Osteoblast (primary cell): ENCODE data around the gene PAOX. TPM values are rescaled to one million over a fixed set of nuclear protein-coding genes. Genes with fewer than 3 reads are reported as not detected.
"Not testable (repeated sequence)": the region's sequence is repeated elsewhere in the genome, so short reads cannot be mapped to it uniquely, and the experiment has no call there.

ENCODE experiments used
- DNase-seq: peaks from one replicate; pipeline ENCODE4 v3.0.0; 2011; ENCODE audit warnings: low spot score, mixed read lengths; ENCODE audit not compliant: insufficient read length; ENCODE audit errors: missing footprints
- H2AFZ ChIP-seq: 2 replicates; pipeline ENCODE4 v1.6.0; 2011; ENCODE audit warnings: mild to moderate bottlenecking, low read length
- H3K27ac ChIP-seq: 2 replicates; pipeline ENCODE4 v1.5.1; 2011; ENCODE audit warnings: mild to moderate bottlenecking, low read depth, low read length, moderate library complexity
- H3K27me3 ChIP-seq: 2 replicates; pipeline ENCODE4 v1.6.0; 2012; ENCODE audit warnings: mild to moderate bottlenecking, control low read depth, inconsistent platforms, low read length, moderate library complexity; ENCODE audit not compliant: insufficient read depth
- H3K36me3 ChIP-seq: 2 replicates; pipeline ENCODE4 v1.5.1; 2011; ENCODE audit warnings: mild to moderate bottlenecking, low read length, control low read depth, moderate library complexity; ENCODE audit not compliant: insufficient read depth
- H3K4me1 ChIP-seq: 2 replicates; pipeline ENCODE4 v1.5.1; 2011; ENCODE audit warnings: mild to moderate bottlenecking, low read length, control low read depth, moderate library complexity; ENCODE audit not compliant: insufficient read depth
- H3K4me2 ChIP-seq: 2 replicates; pipeline ENCODE4 v1.6.0; 2011; ENCODE audit warnings: mild to moderate bottlenecking, low read length; ENCODE audit not compliant: insufficient read depth
- H3K4me3 ChIP-seq: fragments of 200-600 bp; sonication (generic); 3 replicates; pipeline ENCODE4 v1.5.1; 2012; ENCODE audit warnings: mild to moderate bottlenecking, low read length, inconsistent platforms; ENCODE audit not compliant: insufficient read depth
- H3K79me2 ChIP-seq: 2 replicates; pipeline ENCODE4 v1.6.0; 2012; ENCODE audit warnings: mild to moderate bottlenecking, low read length, control low read depth, inconsistent platforms; ENCODE audit not compliant: insufficient read depth
- H3K9me3 ChIP-seq: 2 replicates; pipeline ENCODE4 v1.5.1; 2011; ENCODE audit warnings: low read depth, low read length, control low read depth
- H4K20me1 ChIP-seq: 2 replicates; pipeline ENCODE4 v1.6.0; 2012; ENCODE audit warnings: mild to moderate bottlenecking, low read length, control low read depth; ENCODE audit not compliant: insufficient read depth
- total RNA-seq: library from RNA; depleted of rRNA; stranded (reverse); fragments of >200 nt; gene quantifications from 2 replicates; pipeline ENCODE4 v1.2.3, GENCODE V29; 2012
- TF ChIP-seq, protein P1 (sequence below): IDR thresholded peaks from 2 replicates; pipeline ENCODE4 v1.5.1; 2011; ENCODE audit warnings: mild to moderate bottlenecking, low read depth, low read length, moderate library complexity; ENCODE audit errors: extremely low read depth

Gene PAOX
- total RNA-seq, 1 donor, result 7.6 TPM

DNA sequence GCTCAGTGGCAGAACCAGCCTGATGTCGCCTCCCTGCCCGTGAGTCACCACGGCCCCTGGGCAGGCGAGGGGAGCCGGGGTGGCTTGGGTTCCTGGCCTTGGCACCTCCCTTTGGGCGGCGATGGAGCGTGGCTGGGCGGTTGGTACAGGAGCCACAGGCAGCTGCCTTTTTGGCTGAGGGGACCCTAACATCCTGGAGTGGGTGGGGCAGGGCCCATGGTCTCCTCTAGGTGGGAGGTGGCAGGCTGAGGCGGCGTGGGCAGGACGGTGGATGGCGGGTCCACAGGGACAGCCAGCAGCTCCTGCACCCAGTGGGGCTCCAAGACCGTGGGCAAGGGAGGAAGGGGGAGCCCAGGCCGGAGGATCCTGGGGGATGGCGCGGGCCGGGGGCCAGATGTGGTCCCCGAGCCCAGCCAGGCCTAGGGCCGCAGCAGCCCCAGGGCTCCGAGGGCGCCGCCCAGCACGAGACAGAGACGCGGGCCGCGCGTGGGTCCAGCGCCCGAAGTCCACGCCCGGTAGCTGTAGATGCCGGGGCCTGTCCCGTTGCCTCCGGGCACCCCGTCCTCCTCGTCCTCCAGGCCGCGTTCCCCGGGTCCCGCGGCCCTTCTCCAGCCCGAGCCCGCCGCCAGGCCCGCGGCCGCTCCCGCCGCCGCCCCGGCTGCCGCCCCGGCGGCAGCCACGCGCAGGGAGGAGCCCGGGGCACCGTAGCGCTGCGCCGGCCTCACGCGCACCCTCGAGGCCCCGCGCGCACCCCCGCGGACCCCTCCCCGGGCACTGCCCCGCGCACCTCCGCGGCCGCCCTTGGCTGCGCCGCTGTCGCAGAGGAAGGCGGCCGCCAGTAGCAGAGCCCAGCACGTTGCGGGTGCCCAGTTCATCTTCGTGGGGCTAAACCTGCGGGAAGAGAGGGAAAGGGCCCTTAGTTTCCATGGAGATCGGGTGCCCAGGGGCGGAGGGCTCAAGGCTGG is 44.0 kb downstream of the PAOX start:
- peaks cover 23% of the 10 kb centered on the region for H4K20me1 ChIP-seq
- peaks cover 8% of the 10 kb centered on the region for H3K36me3 ChIP-seq
- no peak overlapping the region for H3K27ac ChIP-seq
- TF ChIP-seq, protein P1, sequence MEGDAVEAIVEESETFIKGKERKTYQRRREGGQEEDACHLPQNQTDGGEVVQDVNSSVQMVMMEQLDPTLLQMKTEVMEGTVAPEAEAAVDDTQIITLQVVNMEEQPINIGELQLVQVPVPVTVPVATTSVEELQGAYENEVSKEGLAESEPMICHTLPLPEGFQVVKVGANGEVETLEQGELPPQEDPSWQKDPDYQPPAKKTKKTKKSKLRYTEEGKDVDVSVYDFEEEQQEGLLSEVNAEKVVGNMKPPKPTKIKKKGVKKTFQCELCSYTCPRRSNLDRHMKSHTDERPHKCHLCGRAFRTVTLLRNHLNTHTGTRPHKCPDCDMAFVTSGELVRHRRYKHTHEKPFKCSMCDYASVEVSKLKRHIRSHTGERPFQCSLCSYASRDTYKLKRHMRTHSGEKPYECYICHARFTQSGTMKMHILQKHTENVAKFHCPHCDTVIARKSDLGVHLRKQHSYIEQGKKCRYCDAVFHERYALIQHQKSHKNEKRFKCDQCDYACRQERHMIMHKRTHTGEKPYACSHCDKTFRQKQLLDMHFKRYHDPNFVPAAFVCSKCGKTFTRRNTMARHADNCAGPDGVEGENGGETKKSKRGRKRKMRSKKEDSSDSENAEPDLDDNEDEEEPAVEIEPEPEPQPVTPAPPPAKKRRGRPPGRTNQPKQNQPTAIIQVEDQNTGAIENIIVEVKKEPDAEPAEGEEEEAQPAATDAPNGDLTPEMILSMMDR, result no peak
- H3K79me2 ChIP-seq, result no peaks in the 10 kb centered on the region
- H3K4me3 ChIP-seq, result no peak overlapping the region
- DNase-seq, result peak; percentile 95
- H3K4me2 ChIP-seq, result no peak overlapping the region
- no peak overlapping the region for H2AFZ ChIP-seq
- H3K9me3 ChIP-seq, result no peaks in the 10 kb centered on the region
- H3K27me3 ChIP-seq, result peaks cover 11% of the 10 kb centered on the region
- H3K4me1 ChIP-seq, result no peaks in the 10 kb centered on the region

- H3K36me3 ChIP-seq, H3K4me3 ChIP-seq: not testable (repeated sequence)
Measured at GRCh38 chr10:133424102-133424501, 45.0 kb downstream of the PAOX start.

DNA sequence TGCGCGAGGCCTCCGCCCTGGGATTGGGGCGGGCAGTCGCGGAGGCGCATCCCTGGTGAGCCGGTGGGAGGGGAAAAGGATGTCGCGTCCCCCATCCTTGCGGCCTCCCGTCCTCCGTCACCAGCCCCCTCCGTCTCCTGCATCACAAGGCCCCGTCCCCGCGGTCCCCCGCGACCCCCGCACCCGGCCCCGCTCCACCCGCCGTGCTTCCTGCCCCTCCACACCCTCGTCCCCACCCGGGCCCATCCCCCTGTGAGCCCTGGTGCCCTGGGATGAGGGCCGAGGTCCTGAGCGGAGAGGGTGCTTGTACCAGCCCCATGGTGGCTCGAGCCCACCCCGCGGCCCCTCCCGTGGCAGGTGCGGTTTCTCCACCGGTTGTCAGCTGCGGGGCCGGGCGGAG is 45.5 kb downstream of the PAOX start, which contains the start of gene SPRN:
Gene SPRN, minus strand, starts transcription at position 25 of the 400 bp plus-strand sequence. CDS start 944 bp downstream, outside the sequence.
- not testable (repeated sequence) for DNase-seq, H3K27ac ChIP-seq, H3K4me2 ChIP-seq, H3K36me3 ChIP-seq, H2AFZ ChIP-seq, H3K4me1 ChIP-seq, H3K4me3 ChIP-seq, H3K79me2 ChIP-seq, H3K9me3 ChIP-seq
- Histone ChIP-seq H3K27me3 (peaks cover 11% of the 10 kb centered on the region), H4K20me1 (peaks cover 23% of the 10 kb centered on the region)

More at GRCh38 chr10:133424102-133424501, 45.0 kb downstream of the PAOX start:
- peaks cover 23% of the 10 kb centered on the region for H4K20me1 ChIP-seq
- H3K79me2 ChIP-seq, H3K4me2 ChIP-seq, H3K4me1 ChIP-seq, H2AFZ ChIP-seq, H3K27ac ChIP-seq, DNase-seq, H3K9me3 ChIP-seq: not testable (repeated sequence)
- H3K27me3 ChIP-seq, result peaks cover 11% of the 10 kb centered on the region

DNA sequence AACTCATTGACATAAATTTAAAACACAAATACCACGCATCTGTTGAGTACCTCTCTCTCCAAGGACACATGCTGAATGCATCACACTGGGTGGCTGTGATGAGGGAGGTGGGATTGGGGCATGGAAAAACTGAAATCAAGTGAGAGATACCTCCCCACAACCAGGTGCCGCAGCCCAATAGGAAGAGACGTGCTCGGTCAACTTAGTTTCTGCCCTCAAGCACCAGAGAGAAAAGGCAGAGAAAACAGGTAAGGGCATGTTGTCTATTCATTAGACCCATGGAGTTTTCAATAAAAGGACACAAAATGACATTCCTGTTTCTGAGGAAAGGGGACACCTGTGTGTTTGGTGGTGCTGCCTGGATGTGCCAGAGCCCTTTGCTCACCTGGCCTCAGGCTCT is 50.5 kb downstream of the PAOX start:
- DNase-seq, H3K36me3 ChIP-seq, H3K9me3 ChIP-seq, H3K27ac ChIP-seq, H3K4me3 ChIP-seq, H4K20me1 ChIP-seq, H3K4me1 ChIP-seq, H2AFZ ChIP-seq, H3K27me3 ChIP-seq, H3K79me2 ChIP-seq, H3K4me2 ChIP-seq: not testable (repeated sequence)

DNA sequence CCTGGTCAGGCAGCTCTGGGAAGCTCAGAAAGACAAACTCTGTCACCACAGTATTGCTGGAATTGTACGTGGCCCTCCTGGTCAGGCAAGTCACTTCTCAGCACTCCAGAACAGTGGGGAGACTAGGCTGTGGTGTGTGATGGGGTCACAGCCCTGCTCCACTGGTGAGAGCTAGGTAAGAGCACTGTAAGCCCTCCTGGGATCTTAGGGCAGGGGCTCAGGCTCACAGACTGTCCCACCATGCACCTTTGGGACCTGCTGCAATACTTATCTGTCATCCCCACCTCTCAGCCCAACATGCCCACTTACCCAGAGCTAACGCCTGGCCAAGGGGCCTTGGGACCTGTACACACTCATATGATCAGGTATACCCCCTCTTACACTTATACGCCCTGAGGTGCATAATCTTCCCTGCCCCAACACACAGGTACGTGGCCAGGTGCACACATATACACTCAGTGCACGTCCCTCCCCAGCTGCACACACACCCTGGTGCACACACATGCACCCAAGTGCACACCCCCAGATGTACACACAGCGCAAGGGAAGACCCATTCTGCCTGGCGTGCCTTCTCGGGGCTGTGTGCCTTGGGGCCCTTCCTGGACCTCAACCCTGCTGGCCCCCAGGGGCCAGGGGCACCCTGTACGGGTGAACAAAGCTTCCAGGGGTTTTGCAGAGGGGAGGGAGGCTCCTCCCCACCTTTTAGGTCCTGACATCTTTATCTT is 53.0 kb downstream of the PAOX start:
- not testable (repeated sequence) for H3K4me1 ChIP-seq, H3K27me3 ChIP-seq, DNase-seq, H3K4me2 ChIP-seq, H3K36me3 ChIP-seq, H3K79me2 ChIP-seq, H2AFZ ChIP-seq, H3K9me3 ChIP-seq, H4K20me1 ChIP-seq, H3K27ac ChIP-seq, H3K4me3 ChIP-seq

GRCh38 chr10:133432789-133433188 is 53.7 kb downstream of the PAOX start:
- H4K20me1 ChIP-seq, H3K36me3 ChIP-seq, DNase-seq, H2AFZ ChIP-seq, H3K4me3 ChIP-seq, H3K4me2 ChIP-seq, H3K79me2 ChIP-seq, H3K4me1 ChIP-seq, H3K27ac ChIP-seq, H3K27me3 ChIP-seq, H3K9me3 ChIP-seq: not testable (repeated sequence)
